ENCODE results near the gene ITPR1. TPM values are rescaled to one million over a fixed set of nuclear protein-coding genes. Genes with fewer than 3 reads are reported as not detected.

The ITPR1 gene
- total and polyA plus RNA-seq, 10 of the 15 experiments (the other 5 are each of a cell fraction or from before 2014, with no cell fraction given), result 12.2 to 239 (median 28.4) TPM

- DNase-seq (ENCODE audit: low read depth, low spot score) (no peak), FAIRE-seq (no peak), ATAC-seq (peak; percentile 38; the same call in 2 of the 3 replicates)
- Histone ChIP-seq H3K79me2 (ENCODE audit: control insufficient read depth, insufficient read depth, low read length) (no peaks in the 10 kb centered on the region), H3K27me3 (replicated peaks in 1 of 2; ENCODE audit: control insufficient read depth in 2 of 2, insufficient read depth in 2 of 2, low read length in 1 of 2) (no peaks in the 10 kb centered on the region), H3K4me1 (ENCODE audit: control insufficient read depth, insufficient read depth, low read length) (no peaks in the 10 kb centered on the region), H2AFZ (ENCODE audit: control insufficient read depth, low read depth, low read length) (no peak overlapping the region), H3K9ac (ENCODE audit: control insufficient read depth, insufficient read depth, low read length) (no peak overlapping the region), H3K4me3 (no peak overlapping the region), H3K27ac (ENCODE audit: control insufficient read depth, insufficient read depth) (no peak overlapping the region), H3K9me3 (replicated peaks; ENCODE audit: control insufficient read depth, insufficient read depth, low read length) (no peaks in the 10 kb centered on the region), H3K36me3 (ENCODE audit: control insufficient read depth in 2 of 2, insufficient read depth in 2 of 2, low read length in 1 of 2) (peaks cover 5 to 16% of the 10 kb centered on the region in 2 experiments), H3K4me2 (ENCODE audit: control insufficient read depth, insufficient read depth) (no peak overlapping the region), H4K20me1 (ENCODE audit: control insufficient read depth, insufficient read depth) (no peaks in the 10 kb centered on the region)
- WGBS (ENCODE audit: insufficient coverage, insufficient replicate concordance, low lambda C conversion rate, missing lambda C conversion rate), result 76% methylated on average over 6 of the region's 6 CpGs
- BruUV-seq (replicated peaks), result no TSS peak
- intact Hi-C loops (cut with micrococcal nuclease; ENCODE audit: unreplicated experiment), result no loop called here
- ChIA-PET SMC1A (ENCODE audit: uncharacterized antibody, unreplicated experiment) (no interaction called here), CTCF (no interaction called here), RAD21 (ENCODE audit: unreplicated experiment) (no interaction called here), POLR2A (no interaction called here)
- in situ Hi-C loops (cut with MboI), result no loop called here
- TF ChIP-seq, protein P1, sequence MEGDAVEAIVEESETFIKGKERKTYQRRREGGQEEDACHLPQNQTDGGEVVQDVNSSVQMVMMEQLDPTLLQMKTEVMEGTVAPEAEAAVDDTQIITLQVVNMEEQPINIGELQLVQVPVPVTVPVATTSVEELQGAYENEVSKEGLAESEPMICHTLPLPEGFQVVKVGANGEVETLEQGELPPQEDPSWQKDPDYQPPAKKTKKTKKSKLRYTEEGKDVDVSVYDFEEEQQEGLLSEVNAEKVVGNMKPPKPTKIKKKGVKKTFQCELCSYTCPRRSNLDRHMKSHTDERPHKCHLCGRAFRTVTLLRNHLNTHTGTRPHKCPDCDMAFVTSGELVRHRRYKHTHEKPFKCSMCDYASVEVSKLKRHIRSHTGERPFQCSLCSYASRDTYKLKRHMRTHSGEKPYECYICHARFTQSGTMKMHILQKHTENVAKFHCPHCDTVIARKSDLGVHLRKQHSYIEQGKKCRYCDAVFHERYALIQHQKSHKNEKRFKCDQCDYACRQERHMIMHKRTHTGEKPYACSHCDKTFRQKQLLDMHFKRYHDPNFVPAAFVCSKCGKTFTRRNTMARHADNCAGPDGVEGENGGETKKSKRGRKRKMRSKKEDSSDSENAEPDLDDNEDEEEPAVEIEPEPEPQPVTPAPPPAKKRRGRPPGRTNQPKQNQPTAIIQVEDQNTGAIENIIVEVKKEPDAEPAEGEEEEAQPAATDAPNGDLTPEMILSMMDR (IDR thresholded peaks at IDR 0.05 in 2 of 3, conservative IDR thresholded peaks at IDR 0.05 in 1 of 3; ENCODE audit: control insufficient read depth in 2 of 3, extremely low read depth in 1 of 3, insufficient read depth in 1 of 3, low read depth in 3 of 3, low read length in 3 of 3), result peak in 2 of 3 experiments; percentile 21 to 39; a peak in 3 of 6 replicates
- TF ChIP-seq POU2F2 (IDR thresholded peaks at IDR 0.05; ENCODE audit: borderline replicate concordance, low read depth, low read length) (no peak), RAD21 (IDR thresholded peaks at IDR 0.05; ENCODE audit: insufficient read depth, low read depth, low read length) (peak; percentile 45; the same call in 1 of the 2 replicates)
These were observed 162.9 kb downstream of the ITPR1 start for GRCh38 chr3:4656059-4656458.

GRCh38 chr3:4656626-4657328 is 163.6 kb downstream of the ITPR1 start:
- Histone ChIP-seq H3K4me2 (ENCODE audit: control insufficient read depth, insufficient read depth) (no peak overlapping the region), H2AFZ (ENCODE audit: control insufficient read depth, low read depth, low read length) (no peak overlapping the region), H3K79me2 (ENCODE audit: control insufficient read depth, insufficient read depth, low read length) (no peaks in the 10 kb centered on the region), H3K9me3 (replicated peaks; ENCODE audit: control insufficient read depth, insufficient read depth, low read length) (no peaks in the 10 kb centered on the region), H3K27me3 (replicated peaks in 1 of 2; ENCODE audit: control insufficient read depth in 2 of 2, insufficient read depth in 2 of 2, low read length in 1 of 2) (no peaks in the 10 kb centered on the region), H3K36me3 (ENCODE audit: control insufficient read depth in 2 of 2, insufficient read depth in 2 of 2, low read length in 1 of 2) (peaks cover 5 to 16% of the 10 kb centered on the region in 2 experiments), H3K4me1 (ENCODE audit: control insufficient read depth, insufficient read depth, low read length) (no peaks in the 10 kb centered on the region), H3K27ac (ENCODE audit: control insufficient read depth, insufficient read depth) (no peak overlapping the region), H3K9ac (ENCODE audit: control insufficient read depth, insufficient read depth, low read length) (no peak overlapping the region), H4K20me1 (ENCODE audit: control insufficient read depth, insufficient read depth) (no peaks in the 10 kb centered on the region), H3K4me3 (no peak overlapping the region)
- in situ Hi-C loops (cut with MboI), result no loop called here
- FAIRE-seq (no peak), ATAC-seq (no peak), DNase-seq (ENCODE audit: low read depth, low spot score) (no peak)
- ChIA-PET RAD21 (ENCODE audit: unreplicated experiment) (no interaction called here), CTCF (no interaction called here), SMC1A (ENCODE audit: uncharacterized antibody, unreplicated experiment) (interaction anchor here (0.7 kb wide), 1 partner anchor 151 kb away, joined by 3 read pairs; no protein-coding TSS in a partner anchor), POLR2A (no interaction called here)
- intact Hi-C loops (cut with micrococcal nuclease; ENCODE audit: unreplicated experiment), result no loop called here
- no TSS peak for BruUV-seq (replicated peaks)
- TF ChIP-seq SUPT20H (IDR thresholded peaks at IDR 0.05; ENCODE audit: borderline replicate concordance, control insufficient read depth, low read depth, low read length), result no peak
- WGBS (ENCODE audit: insufficient coverage, insufficient replicate concordance, low lambda C conversion rate, missing lambda C conversion rate), result 90% methylated on average over 13 of the region's 13 CpGs

Measured in GM12878 (cell line).